ENCODE measurements around the gene UGGT1.

UGGT1 gene

GRCh38 chr2:128154225-128154624 lies 63.2 kb downstream of the UGGT1 start:
- Mint-ChIP-seq H3K4me1 (ENCODE audit: low read depth) (no peaks in the 10 kb centered on the region), H3K27me3 (ENCODE audit: low read depth) (no peaks in the 10 kb centered on the region), H3K27ac (no peak overlapping the region), H3K4me3 (no peak overlapping the region), H3K9me3 (no peaks in the 10 kb centered on the region), H3K36me3 (ENCODE audit: low read depth) (peaks cover 33% of the 10 kb centered on the region)

- peaks cover 37% of the 10 kb centered on the region for H3K36me3 Mint-ChIP-seq (ENCODE audit: low read depth)
- H3K27ac Mint-ChIP-seq: no peak overlapping the region
- no peak overlapping the region for H3K4me3 Mint-ChIP-seq
- H3K27me3 Mint-ChIP-seq (ENCODE audit: low read depth): no peaks in the 10 kb centered on the region
- no peaks in the 10 kb centered on the region for H3K4me1 Mint-ChIP-seq (ENCODE audit: low read depth)
- no peaks in the 10 kb centered on the region for H3K9me3 Mint-ChIP-seq
Measured at GRCh38 chr2:128155970-128156369, 65.0 kb downstream of the UGGT1 start.

- Mint-ChIP-seq H3K4me3 (no peak overlapping the region), H3K36me3 (ENCODE audit: low read depth) (peaks cover 34% of the 10 kb centered on the region), H3K27ac (no peak overlapping the region), H3K4me1 (ENCODE audit: low read depth) (no peaks in the 10 kb centered on the region), H3K27me3 (ENCODE audit: low read depth) (no peaks in the 10 kb centered on the region), H3K9me3 (no peaks in the 10 kb centered on the region)
Measured at GRCh38 chr2:128156812-128157211, 65.8 kb downstream of the UGGT1 start.

- H3K4me1 Mint-ChIP-seq (ENCODE audit: low read depth): no peaks in the 10 kb centered on the region
- H3K36me3 Mint-ChIP-seq (ENCODE audit: low read depth): peaks cover 35% of the 10 kb centered on the region
- H3K9me3 Mint-ChIP-seq: no peaks in the 10 kb centered on the region
- no peaks in the 10 kb centered on the region for H3K27me3 Mint-ChIP-seq (ENCODE audit: low read depth)
- no peak overlapping the region for H3K27ac Mint-ChIP-seq
- no peak overlapping the region for H3K4me3 Mint-ChIP-seq
Measured at GRCh38 chr2:128157644-128158043, 66.6 kb downstream of the UGGT1 start.

- Mint-ChIP-seq H3K9me3 (no peaks in the 10 kb centered on the region), H3K27ac (no peak overlapping the region), H3K36me3 (ENCODE audit: low read depth) (peaks cover 38% of the 10 kb centered on the region), H3K4me1 (ENCODE audit: low read depth) (no peaks in the 10 kb centered on the region), H3K27me3 (ENCODE audit: low read depth) (no peaks in the 10 kb centered on the region), H3K4me3 (no peak overlapping the region)
Measured at GRCh38 chr2:128158176-128158575, 67.2 kb downstream of the UGGT1 start.

- H3K27ac Mint-ChIP-seq: no peak overlapping the region
- no peaks in the 10 kb centered on the region for H3K9me3 Mint-ChIP-seq
- no peaks in the 10 kb centered on the region for H3K4me1 Mint-ChIP-seq (ENCODE audit: low read depth)
- no peak overlapping the region for H3K4me3 Mint-ChIP-seq
- no peaks in the 10 kb centered on the region for H3K27me3 Mint-ChIP-seq (ENCODE audit: low read depth)
- H3K36me3 Mint-ChIP-seq (ENCODE audit: low read depth): peaks cover 32% of the 10 kb centered on the region
Measured at GRCh38 chr2:128159437-128159836, 68.4 kb downstream of the UGGT1 start.

- no peak overlapping the region for H3K4me3 Mint-ChIP-seq
- H3K36me3 Mint-ChIP-seq (ENCODE audit: low read depth): peaks cover 30% of the 10 kb centered on the region
- H3K27ac Mint-ChIP-seq: no peak overlapping the region
- no peaks in the 10 kb centered on the region for H3K4me1 Mint-ChIP-seq (ENCODE audit: low read depth)
- H3K9me3 Mint-ChIP-seq: no peaks in the 10 kb centered on the region
- no peaks in the 10 kb centered on the region for H3K27me3 Mint-ChIP-seq (ENCODE audit: low read depth)
Measured at GRCh38 chr2:128160616-128161275, 69.7 kb downstream of the UGGT1 start.

GRCh38 chr2:128162266-128162665 lies 71.3 kb downstream of the UGGT1 start:
- Mint-ChIP-seq H3K27ac (no peak overlapping the region), H3K27me3 (ENCODE audit: low read depth) (no peaks in the 10 kb centered on the region), H3K4me1 (ENCODE audit: low read depth) (no peaks in the 10 kb centered on the region), H3K36me3 (ENCODE audit: low read depth) (peaks cover 33% of the 10 kb centered on the region), H3K4me3 (no peak overlapping the region), H3K9me3 (no peaks in the 10 kb centered on the region)

- no peaks in the 10 kb centered on the region for H3K9me3 Mint-ChIP-seq
- H3K4me1 Mint-ChIP-seq (ENCODE audit: low read depth): peaks cover 13% of the 10 kb centered on the region
- peaks cover 30% of the 10 kb centered on the region for H3K36me3 Mint-ChIP-seq (ENCODE audit: low read depth)
- H3K27ac Mint-ChIP-seq: no peak overlapping the region
- no peaks in the 10 kb centered on the region for H3K27me3 Mint-ChIP-seq (ENCODE audit: low read depth)
- no peak overlapping the region for H3K4me3 Mint-ChIP-seq
Measured at GRCh38 chr2:128164311-128164710, 73.3 kb downstream of the UGGT1 start.

- no peaks in the 10 kb centered on the region for H3K27me3 Mint-ChIP-seq (ENCODE audit: low read depth)
- H3K36me3 Mint-ChIP-seq (ENCODE audit: low read depth): peaks cover 34% of the 10 kb centered on the region
- no peak overlapping the region for H3K27ac Mint-ChIP-seq
- peaks cover 21% of the 10 kb centered on the region for H3K4me1 Mint-ChIP-seq (ENCODE audit: low read depth)
- H3K4me3 Mint-ChIP-seq: no peak overlapping the region
- H3K9me3 Mint-ChIP-seq: no peaks in the 10 kb centered on the region
Measured at GRCh38 chr2:128166746-128167353, 75.8 kb downstream of the UGGT1 start.

- peaks cover 21% of the 10 kb centered on the region for H3K4me1 Mint-ChIP-seq (ENCODE audit: low read depth)
- H3K4me3 Mint-ChIP-seq: no peak overlapping the region
- no peaks in the 10 kb centered on the region for H3K27me3 Mint-ChIP-seq (ENCODE audit: low read depth)
- H3K36me3 Mint-ChIP-seq (ENCODE audit: low read depth): peaks cover 48% of the 10 kb centered on the region
- H3K9me3 Mint-ChIP-seq: no peaks in the 10 kb centered on the region
- no peak overlapping the region for H3K27ac Mint-ChIP-seq
Measured at GRCh38 chr2:128169094-128169493, 78.1 kb downstream of the UGGT1 start.

GRCh38 chr2:128169497-128169896 lies 78.5 kb downstream of the UGGT1 start:
- no peaks in the 10 kb centered on the region for H3K27me3 Mint-ChIP-seq (ENCODE audit: low read depth)
- H3K4me1 Mint-ChIP-seq (ENCODE audit: low read depth): peaks cover 21% of the 10 kb centered on the region
- no peak overlapping the region for H3K27ac Mint-ChIP-seq
- H3K9me3 Mint-ChIP-seq: no peaks in the 10 kb centered on the region
- H3K4me3 Mint-ChIP-seq: no peak overlapping the region
- H3K36me3 Mint-ChIP-seq (ENCODE audit: low read depth): peaks cover 48% of the 10 kb centered on the region

- Mint-ChIP-seq H3K27ac (no peak overlapping the region), H3K9me3 (no peaks in the 10 kb centered on the region)
Measured at GRCh38 chr2:128169933-128170709, 79.1 kb downstream of the UGGT1 start.

GRCh38 chr2:128170776-128171175 lies 79.8 kb downstream of the UGGT1 start:
- Mint-ChIP-seq H3K4me1 (ENCODE audit: low read depth) (peaks cover 21% of the 10 kb centered on the region), H3K27ac (no peak overlapping the region), H3K36me3 (ENCODE audit: low read depth) (peaks cover 52% of the 10 kb centered on the region), H3K4me3 (no peak overlapping the region), H3K27me3 (ENCODE audit: low read depth) (no peaks in the 10 kb centered on the region), H3K9me3 (no peaks in the 10 kb centered on the region)

More at GRCh38 chr2:128169933-128170709, 79.1 kb downstream of the UGGT1 start:
- Mint-ChIP-seq H3K27me3 (ENCODE audit: low read depth) (no peaks in the 10 kb centered on the region), H3K4me1 (ENCODE audit: low read depth) (peaks cover 21% of the 10 kb centered on the region), H3K4me3 (no peak overlapping the region), H3K36me3 (ENCODE audit: low read depth) (peaks cover 50% of the 10 kb centered on the region)

- Mint-ChIP-seq H3K9me3 (no peaks in the 10 kb centered on the region), H3K4me3 (no peak overlapping the region), H3K27me3 (ENCODE audit: low read depth) (no peaks in the 10 kb centered on the region), H3K36me3 (ENCODE audit: low read depth) (peaks cover 54% of the 10 kb centered on the region), H3K4me1 (ENCODE audit: low read depth) (peaks cover 21% of the 10 kb centered on the region), H3K27ac (no peak overlapping the region)
Measured at GRCh38 chr2:128172191-128172590, 81.2 kb downstream of the UGGT1 start.
